Lung microvascular endothelial cell (primary cell): Measurements from ENCODE around the gene SERINC3. TPM values are rescaled to one million over a fixed set of nuclear protein-coding genes. Genes with fewer than 3 reads are reported as not detected.
A peak's percentile ranks its signal among the peaks of the same experiment; 100 is the strongest.
"Not testable (repeated sequence)": the region's sequence is repeated elsewhere in the genome, so short reads cannot be mapped to it uniquely, and the experiment has no call there.

Experiments
- DNase-seq, 2 donors: peaks; one replicate each; pipeline versions ENCODE4 v3.0.0 to v3.0.0-alpha.2; 2010; ENCODE audit warnings: low read depth in 2 of 2
- total RNA-seq: library from RNA; depleted of rRNA; stranded (reverse); fragments of >200 nt; gene quantifications from 2 replicates; pipeline ENCODE4 v1.2.1, GENCODE V29; 2014

SERINC3 gene
- 87.0 and 130 TPM in 2 replicates for total RNA-seq

DNA sequence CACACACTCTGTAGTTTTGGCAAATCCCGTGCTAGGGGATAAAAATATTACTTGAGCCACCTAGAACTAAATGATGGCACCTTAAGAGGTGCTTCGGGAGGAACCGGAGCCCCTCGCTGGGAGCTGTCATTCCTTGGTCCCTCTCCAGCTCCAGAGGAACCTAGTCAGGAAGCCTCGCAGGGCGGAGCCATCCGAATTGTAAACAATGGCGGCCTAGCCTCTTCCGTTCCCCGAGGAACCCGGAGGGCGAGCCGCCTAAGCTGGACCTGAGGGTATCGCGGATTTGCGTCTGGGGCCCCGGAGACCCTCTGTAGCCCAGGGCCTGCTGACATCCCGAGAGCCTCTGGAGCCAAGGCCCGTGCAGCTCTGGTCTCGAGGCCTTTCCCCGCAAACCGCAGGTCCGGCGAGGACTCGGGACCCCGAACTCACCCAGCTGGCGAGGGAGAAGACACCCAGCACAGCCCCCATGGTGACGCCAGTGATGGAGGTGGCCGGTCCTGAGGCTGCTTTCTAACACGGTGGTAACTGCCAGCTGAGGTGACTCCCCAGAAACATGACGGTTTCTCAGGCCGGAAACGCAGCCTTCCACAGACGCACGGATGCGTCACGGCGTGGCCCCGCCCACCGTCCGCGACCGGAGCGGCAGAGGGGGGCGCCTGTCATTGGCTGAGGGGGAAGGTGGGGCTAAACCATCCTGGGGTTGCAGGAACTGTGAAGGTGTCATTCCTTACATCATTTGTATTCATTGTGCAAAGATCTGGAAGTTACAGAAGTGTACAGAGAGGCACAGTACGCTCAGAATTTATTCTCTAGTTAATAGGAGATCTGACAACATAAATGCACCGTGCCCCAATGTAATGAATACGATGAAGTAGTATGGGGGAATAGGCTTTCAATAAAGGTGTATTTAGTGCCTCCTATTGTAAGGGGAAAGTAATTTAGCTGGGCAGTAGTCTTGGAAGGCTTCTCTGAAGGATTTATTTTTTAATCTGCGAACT is at the start of gene SERINC3:
SERINC3 (minus strand) TSS at position 587 of the 998 bp plus-strand sequence; CDS start at position 468, 119 bp downstream.
- peak; percentile 93 to 96 for DNase-seq

DNA sequence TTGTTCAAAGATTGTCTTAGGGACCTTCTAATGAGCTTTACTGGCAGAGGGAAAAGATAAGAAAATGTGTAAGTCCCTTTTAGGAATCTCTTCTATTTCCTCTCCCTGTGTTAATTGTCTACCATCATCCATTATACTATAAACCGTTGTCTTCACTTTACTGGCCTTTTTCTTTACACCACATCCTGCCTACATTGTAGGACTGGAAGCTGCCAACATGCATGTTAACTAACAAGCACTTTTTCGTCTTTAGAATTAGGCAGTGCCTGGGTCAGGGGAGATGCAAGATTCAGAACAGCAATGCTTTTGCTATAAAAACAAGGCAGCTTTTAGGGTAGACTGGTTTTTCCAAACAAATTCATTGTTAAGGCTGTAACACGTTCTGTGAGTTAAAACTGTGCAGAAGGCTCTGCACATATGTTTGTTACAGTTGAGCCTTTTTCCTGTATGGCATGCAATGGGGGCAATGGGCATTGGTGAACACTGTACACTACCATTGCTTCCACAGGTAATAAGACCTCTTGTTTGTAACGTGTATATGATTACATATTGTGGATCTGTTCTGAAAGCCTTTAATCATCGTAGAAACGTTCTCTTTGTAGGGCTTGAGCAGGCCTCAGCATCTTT is 49.6 kb upstream of the SERINC3 start:
- peak in 1 of 2 donors; percentile 13 for DNase-seq

DNA sequence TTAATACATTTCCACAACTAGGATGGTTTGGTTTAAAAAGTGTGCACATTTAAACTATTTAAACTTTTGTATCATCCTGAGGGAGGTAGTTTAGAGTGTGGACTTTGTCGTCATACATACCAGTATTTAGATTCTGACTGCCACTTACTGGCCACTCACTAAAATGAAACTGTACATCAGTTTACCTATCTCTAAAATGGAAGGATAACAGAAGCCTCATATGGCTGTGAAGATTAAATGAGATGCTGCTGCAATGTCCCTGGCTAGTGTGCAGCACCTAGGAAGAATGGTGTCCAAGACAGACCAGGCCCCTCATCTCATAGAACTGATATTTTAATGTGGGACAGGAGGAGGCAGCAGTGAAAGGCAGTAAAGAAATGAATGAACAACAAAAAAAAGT is 48.5 kb upstream of the SERINC3 start:
- no peak for DNase-seq

DNA sequence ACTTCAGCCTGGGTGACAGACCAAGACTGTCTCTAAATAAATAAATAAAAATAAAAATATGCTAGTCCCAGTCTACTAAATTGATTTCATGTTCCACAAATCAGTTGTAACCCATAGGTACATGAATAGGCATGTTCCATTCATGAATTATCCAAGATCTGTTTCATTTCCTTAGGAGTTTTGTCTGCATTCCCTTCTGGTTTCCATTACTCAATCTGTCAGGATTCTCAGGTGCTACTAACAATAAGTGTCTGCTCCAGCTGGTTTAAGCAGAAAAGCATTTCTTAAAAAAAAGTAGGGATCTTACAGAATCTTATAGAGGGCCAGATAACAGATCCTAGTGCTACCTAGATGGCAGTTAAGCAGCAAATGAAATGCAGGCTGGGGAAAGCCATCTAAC is 44.9 kb upstream of the SERINC3 start:
- no peak for DNase-seq

DNA sequence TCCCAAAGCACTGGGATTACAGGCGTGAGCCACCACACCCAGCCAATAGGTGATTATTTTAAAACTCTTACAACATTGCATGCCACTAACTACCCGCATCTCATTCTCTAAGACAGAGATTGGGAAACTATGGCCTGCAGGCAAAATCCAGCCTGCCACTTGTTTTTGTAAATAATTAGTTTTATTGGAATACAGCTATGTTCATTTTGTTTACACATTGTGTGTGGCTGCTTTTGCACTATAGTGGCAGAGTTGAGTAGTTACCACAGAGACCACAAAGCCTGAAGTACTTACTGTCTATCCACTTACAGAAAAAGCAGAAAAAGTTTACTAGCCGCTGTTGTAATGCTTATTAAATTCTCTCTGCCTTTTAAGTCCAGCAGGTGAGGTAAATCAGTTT is 44.1 kb upstream of the SERINC3 start:
- no peak for DNase-seq

DNA sequence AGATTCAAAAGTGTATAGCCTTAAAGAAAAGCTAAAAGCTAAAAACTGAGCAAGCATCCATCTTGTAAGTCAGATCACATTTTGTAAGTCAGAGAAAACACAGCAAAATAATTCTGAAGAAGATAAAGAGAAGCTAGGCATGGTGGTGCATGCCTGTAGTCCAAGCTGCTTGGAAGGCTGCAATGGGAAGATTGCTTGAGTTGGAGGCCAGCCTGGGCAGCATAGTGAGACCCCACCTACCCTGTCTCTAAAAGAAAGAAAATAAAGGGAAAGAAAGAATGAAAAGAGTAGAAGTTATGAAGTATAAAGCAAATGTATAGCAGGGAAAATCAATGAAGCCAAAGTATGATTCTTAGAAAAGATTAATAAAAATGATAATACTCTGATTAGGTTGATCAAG is 40.0 kb upstream of the SERINC3 start:
- DNase-seq, result no peak

DNA sequence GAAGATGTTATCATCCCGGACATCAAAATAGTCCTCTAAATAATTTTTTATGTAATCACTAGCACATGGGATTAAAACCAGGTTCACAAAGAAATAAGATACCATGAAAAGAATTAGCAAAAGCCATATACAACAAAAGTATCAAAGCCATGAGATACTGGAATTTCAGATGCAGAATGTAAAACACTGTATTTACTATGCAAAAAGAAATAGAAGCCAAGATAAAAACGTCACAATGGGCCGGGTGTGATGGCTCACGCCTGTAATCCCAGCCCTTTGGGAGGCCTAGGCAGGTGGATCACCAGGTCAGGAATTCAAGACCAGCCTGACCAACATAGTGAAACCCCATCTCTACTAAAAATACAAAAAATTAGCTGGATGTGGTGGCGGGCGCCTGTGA is 38.9 kb upstream of the SERINC3 start:
- not testable (repeated sequence) for DNase-seq

DNA sequence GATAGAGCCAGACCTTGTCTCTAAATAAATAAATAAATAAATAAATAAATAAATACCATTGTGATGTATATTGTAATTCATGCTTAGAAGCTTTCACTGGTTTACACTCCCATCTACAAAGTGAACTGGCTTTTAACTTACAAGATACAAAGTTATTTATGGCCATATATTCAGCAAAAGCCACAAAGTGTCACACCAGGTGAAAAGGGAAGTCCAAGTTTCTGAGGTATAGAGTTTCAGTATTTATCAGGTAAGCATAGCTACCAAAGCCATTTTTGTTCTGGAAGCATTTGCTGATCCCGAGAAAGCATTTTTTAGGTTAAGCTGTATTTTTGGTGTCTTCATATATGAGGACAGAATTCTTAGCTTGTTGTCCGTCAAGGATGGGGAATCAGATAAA is 38.4 kb upstream of the SERINC3 start:
- no peak for DNase-seq

DNA sequence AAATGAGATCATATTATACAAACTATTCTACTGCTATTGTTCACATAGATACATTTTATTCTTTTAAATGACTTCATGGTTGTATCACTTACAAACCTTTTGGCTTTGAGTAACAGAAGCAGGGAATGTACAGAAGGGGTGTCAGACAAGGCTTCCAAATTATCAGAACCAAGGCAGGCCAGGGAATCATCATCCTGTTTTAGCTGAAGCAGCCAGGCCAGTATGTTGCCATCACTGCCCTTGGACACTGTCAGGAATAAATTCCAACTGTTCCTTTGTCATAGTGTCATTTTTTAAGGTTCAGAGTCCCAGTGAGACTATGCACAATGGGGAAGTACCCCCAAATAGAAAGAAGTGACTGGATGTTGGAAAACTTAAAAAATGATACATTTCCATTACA is 37.4 kb upstream of the SERINC3 start:
- no peak for DNase-seq

DNA sequence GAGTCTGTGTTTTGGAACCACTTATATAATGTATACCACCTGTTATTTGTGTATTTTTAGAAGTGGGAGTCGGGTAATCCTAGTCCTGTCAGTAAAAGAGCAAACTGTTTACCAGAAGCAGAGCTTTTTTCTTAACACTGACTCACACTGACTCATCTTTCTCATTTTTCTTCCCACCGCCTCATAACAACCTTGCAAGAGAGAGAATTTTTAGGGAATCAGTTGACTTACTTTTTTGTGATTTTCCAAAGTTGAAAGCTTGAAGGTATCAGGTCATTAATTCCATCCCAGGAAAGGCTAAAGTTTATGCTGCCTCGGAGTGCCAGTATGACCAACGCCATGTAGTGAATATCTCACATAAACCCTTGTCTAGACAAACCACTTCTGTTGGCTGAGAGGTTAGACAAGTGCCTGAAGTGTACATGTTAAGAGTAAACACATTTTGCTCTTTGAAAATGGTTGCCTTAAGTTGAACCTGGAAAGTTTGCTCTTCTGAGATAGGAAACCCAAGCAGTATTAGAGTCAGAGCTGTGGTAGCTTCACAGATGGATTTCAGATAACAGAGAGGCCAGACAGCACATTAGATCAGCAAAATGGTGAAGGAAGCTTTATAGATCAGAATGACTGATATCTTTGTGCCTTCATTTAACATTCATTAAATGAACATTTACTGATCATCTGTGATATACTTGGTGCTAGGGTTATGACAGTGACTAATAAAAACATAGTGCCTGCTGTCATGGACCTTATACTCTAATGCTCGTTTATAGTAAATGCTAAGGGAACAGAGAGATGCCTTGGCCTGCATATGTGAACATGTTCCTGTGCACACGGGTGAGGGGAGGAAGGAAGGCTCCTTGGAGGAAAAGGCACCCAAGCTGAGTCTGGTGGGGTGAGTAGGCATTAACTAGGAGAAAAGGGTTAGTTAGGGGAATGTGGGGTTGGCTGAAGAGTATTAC is 31.4 kb upstream of the SERINC3 start:
- DNase-seq, result peak in 1 of 2 donors; percentile 89

DNA sequence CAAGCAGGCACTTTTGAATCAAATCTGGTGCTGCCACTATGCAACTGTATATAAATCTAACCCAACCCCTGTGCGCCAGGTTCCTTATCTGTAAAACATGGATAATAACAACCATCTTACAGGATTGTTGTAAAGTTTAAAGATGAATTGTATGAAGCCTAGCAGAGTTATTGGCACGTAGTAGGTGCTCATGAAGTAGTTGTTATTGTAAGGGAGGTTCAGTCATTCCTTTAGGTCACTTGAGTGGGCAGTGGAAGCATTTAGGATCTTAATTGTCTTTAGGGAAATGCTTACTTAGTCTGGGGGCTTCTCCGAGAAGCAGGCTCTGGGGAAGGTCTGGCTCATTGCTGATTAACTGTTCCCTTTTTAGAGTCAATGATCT is 30.7 kb upstream of the SERINC3 start:
- DNase-seq, result no peak

DNA sequence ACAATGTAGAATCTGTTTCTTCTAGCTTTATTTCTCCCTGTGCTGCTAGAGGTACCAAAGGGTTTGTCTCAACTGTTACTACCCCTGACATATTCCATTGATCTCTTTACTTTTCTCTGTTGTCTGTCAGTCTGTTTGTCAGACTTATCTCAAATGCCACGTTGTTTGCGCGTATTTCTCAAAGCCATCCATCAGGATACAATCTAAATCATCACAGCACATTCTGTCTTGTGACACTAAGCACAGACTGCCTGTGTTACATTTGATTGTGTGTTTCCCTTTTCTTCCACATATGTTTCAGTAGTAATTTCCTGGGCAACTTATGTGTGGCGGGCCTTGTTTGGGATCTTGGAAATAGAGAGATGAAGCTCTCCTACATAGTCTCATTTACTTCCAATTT is 30.2 kb upstream of the SERINC3 start:
- DNase-seq, result peak in 1 of 2 donors; percentile 21

DNA sequence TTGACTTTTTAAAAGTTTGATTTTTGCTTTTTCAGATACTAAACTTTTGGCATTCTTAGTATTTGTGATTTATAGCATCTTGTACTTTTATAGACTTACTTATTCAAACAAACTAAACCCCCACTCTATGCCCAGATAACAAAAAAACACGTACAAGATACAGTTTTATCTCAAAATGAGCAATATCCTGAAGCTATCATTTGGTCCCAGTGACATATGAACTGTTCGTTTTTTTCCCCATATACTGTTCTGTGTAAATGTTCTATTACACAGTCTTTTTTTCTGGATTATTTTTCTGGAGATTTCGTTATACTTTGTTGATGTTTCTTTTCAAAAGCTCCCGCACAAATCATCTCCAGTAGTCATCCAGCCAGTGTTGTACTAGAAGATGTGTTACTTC is 27.3 kb upstream of the SERINC3 start:
- peak in 1 of 2 donors; percentile 39 for DNase-seq

DNA sequence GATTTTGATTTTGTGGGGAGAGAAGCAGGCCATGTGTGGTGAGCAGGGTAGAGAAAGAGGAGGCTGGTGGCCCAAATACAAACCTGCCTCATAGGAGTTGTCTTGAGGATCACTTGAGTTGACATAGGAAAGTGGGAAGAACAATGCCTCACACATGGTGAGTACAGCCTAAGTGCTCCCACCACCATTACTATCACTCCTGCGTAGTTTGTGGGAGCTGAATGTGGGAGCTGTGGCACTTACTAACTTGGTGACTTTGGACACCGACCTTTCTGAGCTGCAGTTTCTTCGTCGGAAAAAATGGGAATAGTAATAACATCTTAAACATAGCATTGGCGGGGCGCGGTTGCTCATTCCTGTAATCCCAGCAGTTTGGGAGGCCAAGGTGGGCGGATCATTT is 25.5 kb upstream of the SERINC3 start:
- DNase-seq, result no peak

DNA sequence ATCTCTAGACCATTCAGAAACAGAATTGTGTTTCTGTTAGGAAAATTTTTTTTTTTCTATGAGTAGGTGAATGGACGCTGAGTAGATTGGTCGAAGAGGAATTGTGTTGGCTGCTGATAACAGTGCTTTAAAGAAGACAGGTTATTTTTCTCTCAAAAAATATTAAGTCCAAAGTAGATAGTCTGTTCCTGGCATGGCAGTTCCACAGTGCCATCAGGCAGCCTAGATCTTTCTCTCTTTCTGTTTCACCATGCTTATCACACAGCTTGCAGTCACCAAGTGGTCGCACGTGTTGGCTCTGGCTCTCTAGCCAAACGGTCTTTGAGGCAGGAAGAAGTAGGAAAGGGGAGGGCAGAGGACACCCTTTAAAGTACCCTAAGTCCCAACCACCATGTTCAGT is 22.4 kb upstream of the SERINC3 start:
- DNase-seq, result no peak

DNA sequence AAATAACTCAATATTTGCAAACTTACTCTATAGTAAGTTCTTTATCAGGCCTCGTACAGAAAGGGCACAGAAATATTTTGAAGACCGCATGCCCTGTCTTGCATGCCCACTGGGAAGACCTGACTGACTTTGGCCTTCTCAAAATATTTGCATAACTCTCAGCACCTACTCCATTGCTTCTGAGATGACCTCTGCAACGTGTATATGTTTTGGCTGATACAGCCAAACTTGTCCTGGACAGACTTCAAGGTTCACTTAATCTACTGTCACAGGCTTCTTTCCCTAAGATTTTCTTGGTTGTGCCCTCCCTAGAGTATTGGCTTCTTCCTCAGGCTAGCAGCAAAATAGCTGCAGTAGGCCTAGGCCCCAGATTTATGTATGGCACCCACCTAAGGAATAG is 21.5 kb upstream of the SERINC3 start:
- no peak for DNase-seq

DNA sequence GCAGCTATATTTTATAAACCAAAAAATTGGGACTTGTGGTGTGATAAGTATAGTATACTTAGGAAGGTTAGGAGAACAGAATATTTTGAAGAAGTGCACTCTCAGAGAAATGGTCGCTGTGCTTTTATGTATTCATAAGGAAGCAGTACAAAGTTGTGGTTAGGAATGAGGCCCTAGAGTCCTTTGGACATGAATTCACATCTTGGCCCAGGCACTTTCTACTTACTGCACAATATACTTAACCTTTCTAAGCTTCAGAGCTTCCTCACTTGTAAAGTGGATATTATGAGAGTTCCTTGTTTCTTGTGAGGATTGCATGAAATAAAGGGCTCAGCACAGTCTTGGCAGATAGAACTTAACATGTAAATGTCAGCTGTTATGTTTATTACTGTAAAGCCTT is 21.0 kb upstream of the SERINC3 start:
- DNase-seq, result no peak

DNA sequence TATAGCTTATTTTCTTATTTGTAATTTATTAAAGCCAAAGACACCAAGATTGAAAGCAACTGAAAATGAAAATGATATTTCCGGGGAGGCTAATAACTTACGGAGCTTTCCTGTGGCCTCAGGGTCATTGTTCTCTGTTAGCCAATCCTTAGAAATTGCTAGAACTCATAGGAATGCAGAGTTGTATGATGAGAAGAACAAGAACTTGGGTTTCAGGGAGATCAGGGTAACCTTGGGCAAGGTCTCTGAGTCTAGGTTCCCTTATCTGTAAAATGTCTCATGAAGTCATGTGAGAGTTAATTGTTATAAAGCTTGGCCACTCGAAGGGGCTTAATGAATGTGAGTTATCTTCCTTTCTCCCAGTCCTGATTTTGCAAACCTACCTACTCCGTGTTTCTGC is 20.1 kb upstream of the SERINC3 start:
- DNase-seq, result no peak

DNA sequence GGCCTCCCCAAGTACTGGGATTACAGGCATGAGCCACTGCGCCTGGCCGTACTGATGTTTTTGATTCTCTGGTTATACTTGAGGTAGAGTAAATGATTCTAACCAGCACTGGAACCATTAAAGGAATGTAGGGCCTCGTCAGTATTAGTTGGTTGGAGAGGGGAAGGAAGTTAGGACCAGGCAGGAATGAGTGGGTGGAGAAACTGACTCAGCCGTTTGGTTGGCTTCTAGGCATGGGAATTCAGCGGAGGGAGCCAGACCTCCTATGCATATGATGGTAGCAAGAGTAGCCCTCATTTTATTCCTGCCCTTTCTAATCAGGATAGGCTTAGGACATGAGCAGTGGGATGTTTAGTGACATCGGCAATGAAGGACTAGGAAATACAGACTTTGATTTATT is 19.0 kb upstream of the SERINC3 start:
- DNase-seq, result peak; percentile 83 to 84

DNA sequence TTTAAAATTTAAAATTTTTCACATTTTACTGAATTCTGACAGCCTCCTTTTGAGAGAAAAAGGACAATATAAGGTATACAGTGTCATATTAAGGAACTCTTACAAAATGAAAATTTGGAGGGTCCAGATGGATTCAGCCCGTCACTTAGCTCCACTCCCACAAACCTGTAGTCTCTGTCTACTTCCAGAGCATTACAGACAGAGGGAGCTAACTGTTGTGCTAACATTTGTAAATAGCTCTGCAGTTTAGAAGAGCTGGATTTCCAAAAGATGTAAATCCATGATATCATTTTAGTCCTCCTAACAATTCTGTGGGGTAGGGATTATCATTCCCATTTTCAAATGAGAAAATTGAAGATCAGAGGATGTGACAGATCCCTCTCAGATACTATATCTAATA is 16.1 kb upstream of the SERINC3 start:
- DNase-seq, result no peak

DNA sequence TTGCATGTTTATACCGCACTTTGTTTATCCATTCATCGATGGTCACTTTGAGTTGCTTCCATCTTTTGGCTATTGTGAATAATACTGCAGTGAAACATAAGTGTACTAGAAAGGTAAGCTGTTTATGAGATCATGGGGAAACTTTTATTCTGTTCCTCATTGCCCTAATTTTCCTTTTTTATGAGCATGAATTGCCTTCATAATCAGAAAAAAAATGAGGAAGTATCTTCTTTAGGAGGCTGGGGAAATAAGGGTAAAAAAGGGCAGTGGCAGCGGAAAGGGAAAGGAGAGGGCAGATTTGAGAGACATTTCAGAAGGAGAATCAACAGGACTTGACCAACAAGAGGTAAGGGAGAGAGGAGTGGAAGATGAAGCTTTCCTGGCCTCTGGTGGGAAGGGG is 14.3 kb upstream of the SERINC3 start:
- no peak for DNase-seq

DNA sequence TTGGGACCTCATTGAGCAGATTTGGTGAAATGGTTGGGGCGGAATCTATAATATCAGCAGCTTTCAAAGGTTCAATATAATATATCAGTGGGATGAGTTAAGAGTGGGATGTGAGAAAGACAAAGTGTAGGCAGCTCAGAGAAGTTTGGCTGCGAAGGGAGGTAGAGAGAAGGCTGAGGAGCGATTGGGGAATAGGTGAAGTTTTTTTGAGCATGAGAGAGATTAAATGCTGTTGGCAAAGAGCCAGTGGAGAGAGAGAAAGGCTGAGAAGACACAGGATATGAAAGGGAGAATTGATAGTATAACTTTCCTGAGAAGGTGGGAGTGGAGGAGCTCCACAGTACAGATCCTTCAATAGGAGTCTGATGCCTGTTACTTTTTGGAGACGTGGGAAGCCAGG is 12.1 kb upstream of the SERINC3 start:
- DNase-seq, result no peak
